ENCODE data around the gene LCLAT1.

The LCLAT1 gene

DNA sequence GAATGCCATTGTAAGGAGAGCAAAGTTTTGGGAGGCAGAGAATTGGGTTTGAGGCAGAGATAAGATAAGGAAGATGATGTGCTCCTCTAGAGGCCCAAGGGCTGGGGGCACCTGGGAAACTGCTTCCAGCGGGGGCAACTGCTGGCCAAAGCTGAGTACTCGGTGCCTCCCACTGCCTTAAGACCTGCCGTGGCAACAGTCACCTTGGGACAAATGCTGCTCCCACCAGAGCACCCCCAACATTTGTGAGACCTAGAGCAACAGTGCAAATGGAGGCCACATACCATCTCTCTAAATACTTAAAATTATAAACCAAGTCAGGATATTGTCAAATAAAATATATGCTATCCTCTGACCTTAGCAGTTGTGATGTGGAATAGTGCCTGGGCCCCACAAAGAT, 233.1 kb downstream of the LCLAT1 start:
- DNase-seq, result no peak

DNA sequence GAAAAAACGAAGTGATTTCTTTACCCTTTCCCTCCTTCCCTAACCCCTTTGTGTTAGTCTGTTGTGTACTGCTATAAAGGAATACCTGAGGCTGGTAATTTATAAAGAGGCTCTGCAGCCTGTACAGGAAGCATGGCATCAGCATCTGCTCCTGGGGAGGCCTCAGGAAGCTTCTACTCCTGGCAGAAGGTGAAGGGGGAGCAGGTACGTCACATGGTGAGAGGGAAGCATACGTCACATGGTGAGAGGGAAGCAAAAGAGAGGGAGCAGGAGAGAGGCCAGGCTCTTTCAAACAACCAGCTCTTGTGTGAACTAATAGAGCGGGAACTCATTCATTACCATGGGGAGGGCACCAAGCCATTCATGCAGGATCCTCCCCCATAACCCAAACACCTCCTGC, 234.0 kb downstream of the LCLAT1 start:
- DNase-seq, result no peak

DNA sequence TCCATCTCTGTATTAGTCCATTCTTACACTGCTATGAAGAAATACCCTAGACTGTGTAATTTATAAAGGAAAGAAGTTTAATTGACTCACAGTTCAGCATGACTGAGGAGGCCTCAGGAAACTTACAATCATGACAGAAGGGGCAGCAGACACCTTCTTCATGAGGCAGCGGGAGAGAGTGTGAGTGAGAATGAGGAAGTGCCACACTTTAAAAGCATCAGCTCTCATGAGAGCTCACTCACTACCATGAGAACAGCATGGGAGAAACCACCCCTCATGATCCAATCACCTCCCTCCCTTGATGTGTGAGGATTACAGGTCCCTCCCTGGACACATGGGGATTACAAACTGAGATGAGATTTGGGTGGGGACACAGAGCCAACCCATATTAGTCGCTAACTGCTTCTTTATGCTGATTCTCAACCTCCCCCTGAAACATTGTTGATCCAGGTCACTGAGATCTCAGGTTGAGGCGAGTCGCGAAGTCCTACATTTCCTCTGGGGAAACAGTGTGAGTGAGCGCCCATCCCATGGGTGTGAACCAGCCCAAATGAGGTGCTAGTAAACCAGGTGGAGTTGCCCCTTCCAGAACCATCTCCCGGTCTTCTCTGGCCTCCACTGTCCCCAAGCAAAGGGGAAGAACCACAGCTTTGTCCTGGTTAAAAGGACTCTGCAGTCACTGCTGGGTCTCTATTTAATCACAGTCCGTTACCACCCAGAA, 236.3 kb downstream of the LCLAT1 start:
- DNase-seq, result no peak

DNA sequence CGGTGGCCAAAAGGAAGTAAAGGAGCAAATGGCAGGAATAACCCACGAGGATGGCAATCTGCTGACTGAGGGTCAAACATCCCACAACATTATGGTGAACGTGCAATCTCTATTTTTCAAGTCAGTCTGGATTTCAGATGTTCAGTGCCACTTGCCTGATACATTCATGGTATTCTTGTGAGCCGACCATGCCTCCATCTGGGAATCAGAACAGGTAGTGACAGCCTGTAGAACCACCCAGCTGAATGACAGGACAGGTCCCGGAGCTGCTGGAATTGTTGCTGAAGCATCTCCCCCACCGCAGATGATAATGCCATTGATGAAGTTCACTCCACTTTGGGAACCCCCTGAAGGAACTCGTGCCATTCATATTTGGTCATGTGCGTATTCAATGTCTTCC, 237.0 kb downstream of the LCLAT1 start:
- DNase-seq, result no peak

DNA sequence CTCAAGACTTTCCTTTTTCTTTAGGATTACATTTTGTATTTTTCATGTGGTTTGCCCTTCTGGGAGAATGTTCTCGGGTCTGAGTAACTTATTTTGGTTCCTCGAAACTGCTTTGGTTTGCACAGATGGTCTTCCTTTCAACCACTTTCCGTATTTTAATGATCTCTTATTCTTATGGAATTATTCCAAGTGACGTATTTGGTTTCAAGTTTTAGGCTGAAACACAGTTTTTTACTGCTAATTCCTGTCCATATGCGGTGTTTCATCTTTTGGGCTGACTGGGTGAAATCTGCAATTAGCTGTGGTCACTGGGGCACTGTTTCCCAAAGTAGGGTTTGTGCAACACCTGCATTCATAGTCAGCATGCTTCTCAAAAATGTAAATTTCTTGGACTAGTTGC, 237.5 kb downstream of the LCLAT1 start:
- DNase-seq, result no peak

DNA sequence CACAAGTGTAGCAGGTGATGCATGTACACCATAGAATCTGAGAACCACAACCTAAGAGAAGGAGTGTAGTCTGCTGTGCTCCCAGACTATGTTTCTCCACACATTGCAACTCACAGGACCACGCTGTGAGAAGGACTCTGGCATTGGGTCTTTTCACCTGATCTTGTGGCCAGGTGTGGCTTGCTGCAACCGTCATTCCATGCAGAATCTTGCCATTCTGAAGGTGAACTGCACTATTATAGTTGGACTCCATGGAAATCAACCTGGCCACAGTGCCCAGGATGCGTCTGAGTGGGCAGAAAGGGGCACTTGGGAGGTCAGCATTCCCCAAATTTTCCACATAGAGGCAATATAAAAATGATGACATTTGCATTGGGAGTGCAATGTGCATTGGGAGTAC, 237.9 kb downstream of the LCLAT1 start:
- no peak for DNase-seq

DNA sequence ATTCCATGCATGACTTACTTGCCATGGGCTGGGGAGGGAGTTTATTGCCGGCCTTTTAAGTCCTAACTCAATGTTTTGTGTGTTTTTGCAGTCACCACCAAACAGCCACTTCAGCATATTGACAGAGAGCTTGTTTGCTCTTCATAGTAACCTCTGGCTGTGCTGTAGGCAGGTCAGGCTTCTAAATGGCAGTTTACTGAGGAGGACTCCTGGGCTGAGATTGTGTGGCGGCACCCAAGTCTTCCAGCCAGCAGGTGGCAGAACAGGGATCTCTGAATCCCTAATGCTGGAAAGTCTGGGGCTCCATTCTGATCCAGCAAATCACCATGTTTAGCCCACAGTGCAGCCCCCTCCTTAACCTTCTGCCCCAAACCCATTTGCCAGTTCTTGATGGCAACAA, 239.0 kb downstream of the LCLAT1 start:
- peak; percentile 34 for DNase-seq

DNA sequence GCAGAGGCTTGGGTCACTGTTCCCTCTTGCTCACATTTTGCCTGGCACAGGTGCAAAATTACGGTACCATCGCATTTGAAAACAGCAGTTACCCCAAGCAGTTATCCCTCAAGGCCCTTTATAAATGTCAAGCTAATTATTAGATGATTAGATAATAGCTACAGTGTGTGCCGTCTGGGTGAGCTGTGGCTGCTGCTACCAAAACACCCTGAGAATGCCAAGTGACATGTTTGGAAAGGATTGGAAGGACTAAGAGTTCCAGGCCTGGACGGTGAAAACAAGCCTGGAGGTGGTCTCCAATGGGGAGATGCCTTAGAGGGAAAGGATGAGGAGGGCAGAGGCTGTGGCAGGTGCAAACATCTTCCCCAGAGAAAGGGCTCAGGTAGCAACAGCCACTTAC, 239.6 kb downstream of the LCLAT1 start:
- DNase-seq, result no peak

DNA sequence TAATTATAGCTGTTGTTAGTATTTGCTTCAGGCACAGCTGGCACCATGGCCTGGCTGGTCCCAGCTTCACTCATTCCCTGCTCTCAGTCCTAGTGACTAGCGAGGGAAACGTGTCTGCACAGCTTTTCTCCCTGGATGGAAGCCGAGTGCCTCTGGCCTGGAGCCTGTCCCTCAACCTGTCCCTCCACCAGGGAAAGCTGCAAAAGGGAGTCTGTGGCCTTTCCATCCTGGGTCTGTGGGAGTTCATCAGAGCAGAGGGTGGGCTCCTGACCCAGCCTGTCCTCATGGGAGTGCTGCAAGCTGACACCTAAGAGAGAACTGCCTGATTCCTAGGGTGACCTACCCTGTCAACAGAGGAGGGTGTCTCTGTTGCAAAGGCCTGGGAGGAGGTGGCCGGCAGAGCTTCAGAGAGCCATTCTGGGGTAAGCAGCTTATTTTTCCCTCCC, 241.9 kb downstream of the LCLAT1 start:
- no peak for DNase-seq

DNA sequence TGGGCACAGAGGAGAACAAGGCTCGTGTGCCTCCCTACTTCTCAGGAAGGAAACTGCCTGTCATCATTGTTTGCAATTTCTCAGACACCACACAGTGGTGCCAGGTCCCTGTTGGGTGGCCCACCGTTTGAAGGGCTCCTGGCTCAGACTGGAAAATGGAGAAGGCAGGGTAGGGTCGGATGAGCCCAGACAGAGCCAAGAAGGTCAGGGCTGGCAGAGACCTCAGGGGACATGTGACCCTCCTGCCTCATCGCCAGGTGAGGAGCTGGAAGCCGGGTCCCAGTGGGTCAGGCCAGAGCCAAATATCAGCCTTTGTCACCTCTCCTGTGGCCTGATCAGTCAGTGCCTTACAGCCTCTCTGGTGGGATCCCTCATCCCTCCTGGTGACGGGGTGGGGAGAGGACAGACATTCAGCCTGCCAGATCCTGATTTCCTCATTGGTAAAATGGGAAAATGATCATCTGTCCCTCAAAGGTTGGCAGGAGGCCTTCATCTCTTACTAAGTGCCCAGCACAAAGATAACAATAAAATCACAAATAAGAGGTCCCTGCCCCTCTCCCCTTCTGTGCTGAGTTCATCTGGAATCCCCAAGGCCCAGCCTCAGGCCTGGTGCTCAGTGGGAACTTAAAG, 242.6 kb downstream of the LCLAT1 start:
- no peak for DNase-seq

DNA sequence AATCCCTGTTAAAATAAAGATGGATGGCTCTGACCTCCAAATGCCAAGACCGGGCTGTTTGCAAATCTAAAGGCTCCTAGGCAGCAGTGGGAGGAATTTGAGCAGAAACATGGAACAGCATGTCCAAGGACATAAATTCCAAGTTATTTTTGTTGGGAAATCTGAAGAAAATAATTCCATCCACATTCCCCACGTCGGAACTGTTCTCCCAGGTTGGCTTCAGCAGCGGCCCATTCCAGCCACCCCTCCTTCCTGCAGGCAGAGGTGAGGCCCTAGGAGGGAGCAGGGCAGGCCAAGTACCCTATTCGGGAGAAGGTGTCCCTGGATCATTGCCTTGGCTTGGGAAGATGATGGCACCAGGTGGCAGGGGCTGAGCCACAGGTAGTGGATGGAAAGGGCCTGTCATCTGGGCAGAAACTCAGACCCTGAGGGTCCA, 243.1 kb downstream of the LCLAT1 start:
- no peak for DNase-seq

DNA sequence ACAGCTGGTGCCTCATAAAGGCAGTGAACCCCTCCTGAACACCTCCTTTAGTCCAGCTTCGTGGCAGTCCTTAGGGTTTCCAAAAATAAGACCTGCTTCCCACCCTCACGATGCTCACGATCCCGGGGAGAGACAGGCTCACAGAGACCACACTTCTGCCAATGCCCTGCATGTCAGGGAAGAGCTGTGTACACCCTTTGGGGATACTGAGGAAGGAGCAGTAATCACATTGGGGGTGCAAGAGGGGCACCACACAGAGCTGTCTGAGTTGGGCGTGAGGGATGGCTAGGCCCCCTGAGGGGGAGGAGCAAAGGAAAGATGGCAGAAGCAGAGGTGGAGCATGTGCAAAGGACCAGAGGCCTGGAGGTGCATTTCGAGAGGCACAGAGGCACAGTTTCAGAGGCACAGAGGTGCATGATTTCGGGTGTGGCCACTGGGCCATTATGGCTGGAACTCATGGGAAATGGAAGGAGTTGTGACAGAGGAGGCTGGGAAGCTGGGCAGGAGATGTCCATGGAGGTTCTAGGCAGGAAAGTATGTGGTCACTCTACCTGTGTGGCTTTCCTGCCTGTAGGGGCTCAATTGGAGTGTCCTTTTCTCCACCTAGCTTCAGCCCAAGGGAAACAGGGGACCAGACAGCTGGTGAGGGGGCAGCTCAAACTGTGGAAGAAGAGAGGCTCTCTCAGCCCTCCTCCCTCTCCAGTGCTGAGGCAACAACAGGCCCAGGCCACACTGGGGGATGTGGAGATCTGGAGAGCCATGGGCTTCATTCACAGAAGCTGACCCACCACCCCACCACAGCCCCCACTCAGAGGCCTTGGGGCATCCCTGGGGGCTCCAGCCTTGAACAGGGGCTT, 244.3 kb downstream of the LCLAT1 start:
- DNase-seq, result no peak

DNA sequence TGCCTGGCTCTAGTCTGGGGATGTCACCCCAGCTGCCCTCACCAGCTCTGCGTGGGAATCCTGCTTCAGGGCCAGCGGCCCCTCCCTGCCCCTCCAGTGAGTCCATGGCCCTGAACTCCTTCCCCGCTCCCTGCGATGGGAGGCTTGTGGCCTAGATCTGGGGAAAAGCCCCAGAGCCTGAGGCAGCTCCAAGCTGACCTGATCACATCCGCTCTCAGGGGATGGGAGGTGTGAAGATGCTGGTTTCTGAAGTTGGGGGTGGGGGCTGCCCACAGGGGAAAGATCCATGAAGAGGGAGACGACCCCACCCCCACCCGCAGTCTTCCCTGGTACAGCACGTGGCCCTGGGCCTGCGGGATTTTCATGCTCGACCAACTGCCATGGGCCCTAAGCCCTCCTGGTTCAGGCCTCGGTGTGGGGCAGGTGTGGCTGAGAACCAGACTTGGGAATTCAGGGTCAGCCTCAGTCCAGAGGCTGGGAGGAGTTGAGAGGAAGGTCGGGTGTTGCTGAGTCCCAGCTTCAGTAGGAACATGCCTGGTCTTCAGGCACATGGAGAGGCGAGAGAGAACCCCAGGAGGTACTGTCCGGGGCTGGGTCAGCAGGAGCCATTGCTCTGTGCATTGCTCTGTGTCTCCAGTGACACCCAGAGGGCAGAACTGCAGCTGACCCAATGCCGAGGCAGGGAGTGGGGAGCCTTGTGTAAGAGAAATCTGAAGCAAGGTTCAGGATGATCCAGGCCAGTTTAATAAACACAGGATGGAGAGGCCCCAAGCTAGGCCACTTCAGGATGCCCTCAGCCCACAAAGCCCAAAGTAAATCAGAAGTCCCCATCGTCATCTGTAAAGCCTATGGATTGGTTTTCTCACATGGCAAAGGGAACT, 245.1 kb downstream of the LCLAT1 start:
- no peak for DNase-seq

DNA sequence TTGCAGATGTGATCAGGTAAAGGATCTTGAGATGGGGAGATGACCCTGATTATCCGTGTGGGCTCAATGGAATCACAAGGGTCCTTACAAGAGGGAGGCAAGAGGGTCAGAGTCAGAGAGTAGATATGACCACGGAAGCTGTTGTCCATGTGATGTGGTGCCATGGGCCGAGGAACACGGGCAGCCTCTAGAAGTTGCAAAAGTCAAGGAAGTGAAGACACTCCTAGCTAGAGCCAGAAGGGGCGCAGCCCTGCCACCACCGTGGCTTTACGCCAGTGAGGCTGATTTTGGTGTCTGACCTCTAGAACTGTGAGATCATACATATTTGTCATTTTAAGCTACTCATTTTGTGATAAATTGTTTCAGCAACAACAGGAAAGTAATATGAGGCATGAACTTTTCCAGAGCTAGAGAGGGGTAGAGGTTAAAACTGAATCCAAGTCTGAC, 245.8 kb downstream of the LCLAT1 start:
- DNase-seq, result no peak
